CD4-positive, CD25-positive, alpha-beta regulatory T cell (primary cell): Measurements from ENCODE around the gene RAB27B. TPM values are rescaled to one million over a fixed set of nuclear protein-coding genes. Genes with fewer than 3 reads are reported as not detected.

ENCODE experiments used
- ATAC-seq, 2 donors: fragments of 150-1000 bp; cut with Tn5 transposase; one replicate each; pipeline ENCODE4 v1.10.0; 2021; ENCODE audit warnings: low read depth in 2 of 2, moderate number of reproducible peaks in 2 of 2, moderate library complexity in 1 of 2
- DNase-seq, 3 donors: peaks; one replicate each; pipeline versions ENCODE4 v3.0.0 to v3.0.0-alpha.2; 2012 to 2022; ENCODE audit warnings: mixed read lengths in 1 of 3
- H3K27ac ChIP-seq: one replicate; pipeline ENCODE4 v1.7.0; 2013; ENCODE audit warnings: mild to moderate bottlenecking, low read length; ENCODE audit not compliant: insufficient read depth, poor library complexity, severe bottlenecking
- H3K27me3 ChIP-seq: one replicate; pipeline ENCODE4 v1.7.0; 2013; ENCODE audit warnings: low read length; ENCODE audit not compliant: control insufficient read depth, insufficient read depth
- H3K36me3 ChIP-seq: one replicate; pipeline ENCODE4 v1.7.0; 2013; ENCODE audit warnings: mild to moderate bottlenecking, low read length, moderate library complexity; ENCODE audit not compliant: control insufficient read depth, insufficient read depth
- H3K4me1 ChIP-seq: 2 replicates; pipeline ENCODE4 v1.7.0; 2013; ENCODE audit warnings: mild to moderate bottlenecking, low read length; ENCODE audit not compliant: insufficient read depth, control insufficient read depth, poor library complexity, severe bottlenecking
- H3K4me3 ChIP-seq: one replicate; pipeline ENCODE4 v1.7.0; 2013; ENCODE audit warnings: low read depth, mild to moderate bottlenecking, low read length, moderate library complexity
- H3K9me3 ChIP-seq, 2 experiments: 1 replicate in 1 of 2; 2 replicates in 1 of 2; pipeline ENCODE4 v1.7.0; 2013; ENCODE audit warnings: low read length in 2 of 2, mild to moderate bottlenecking in 1 of 2, moderate library complexity in 1 of 2; ENCODE audit not compliant: control insufficient read depth in 2 of 2
- H3K27ac Mint-ChIP-seq, 3 donors: one replicate each; pipeline ENCODE4 v1.8.0; 2020 to 2022; ENCODE audit warnings: mild to moderate bottlenecking in 3 of 3, mixed read lengths in 3 of 3, moderate library complexity in 2 of 3
- H3K27me3 Mint-ChIP-seq: one replicate; pipeline ENCODE4 v1.8.0; 2022; ENCODE audit warnings: mild to moderate bottlenecking, mixed read lengths
- H3K36me3 Mint-ChIP-seq: one replicate; pipeline ENCODE4 v1.8.0; 2020; ENCODE audit warnings: mixed read lengths
- H3K4me1 Mint-ChIP-seq, 4 donors: one replicate each; pipeline ENCODE4 v1.8.0; 2020 to 2022; ENCODE audit warnings: mixed read lengths in 4 of 4, mild to moderate bottlenecking in 1 of 4
- H3K4me3 Mint-ChIP-seq, 4 donors: one replicate each; pipeline ENCODE4 v1.8.0; 2020 to 2022; ENCODE audit warnings: mild to moderate bottlenecking in 4 of 4, mixed read lengths in 4 of 4, moderate library complexity in 3 of 4
- H3K9me3 Mint-ChIP-seq, 7 donors: one replicate each; pipeline ENCODE4 v1.8.0; 2020 to 2022; ENCODE audit warnings: mixed read lengths in 7 of 7, mild to moderate bottlenecking in 3 of 7, moderate library complexity in 2 of 7
- polyA plus RNA-seq, 4 donors: library from polyadenylated mRNA; unstranded; fragments of 300-500 nt; fragmentation: Illumina TruSeq; gene quantifications; one replicate each; pipeline ENCODE4 v1.2.3, GENCODE V29; 2021
- total RNA-seq: library from RNA; stranded (reverse); gene quantifications from one replicate; pipeline ENCODE4 v1.2.3, GENCODE V29; 2022

The RAB27B gene
- total RNA-seq, result 8.5 TPM
- polyA plus RNA-seq, result under 1 TPM in 1 of 4 donors, not detected in 3; 0.22 TPM

- peak; percentile 70 to 71 for ATAC-seq
- no peaks in the 10 kb centered on the region for H3K36me3 ChIP-seq
- Mint-ChIP-seq H3K4me3 (peak within 1 kb of the TSS; percentile 9 to 72 (median 52)), H3K27ac (peak within 1 kb of the TSS in 1 of 3 donors; percentile 58), H3K27me3 (peaks cover 17% of the 10 kb centered on the region), H3K9me3 (peaks cover 0 to 8% (median 4%) of the 10 kb centered on the region in 7 donors), H3K4me1 (peaks cover 0 to 7% (median 2%) of the 10 kb centered on the region in 4 donors), H3K36me3 (no peaks in the 10 kb centered on the region)
- H3K4me3 ChIP-seq, result peak within 1 kb of the TSS; percentile 46
- no peaks in the 10 kb centered on the region for H3K4me1 ChIP-seq
- H3K9me3 ChIP-seq, result no peaks in the 10 kb centered on the region
- H3K27me3 ChIP-seq, result peaks cover 5% of the 10 kb centered on the region
- peak in 2 of 3 donors; percentile 2 to 38 for DNase-seq
- no peak within 1 kb of the TSS for H3K27ac ChIP-seq
Measured at GRCh38 chr18:54828281-54828881, at the start of gene RAB27B. TSS of gene RAB27B (plus strand) at chr18:54828477. CDS start at chr18:54877586, 49,109 bp downstream.

GRCh38 chr18:54780285-54780861, 47.9 kb upstream of the RAB27B start:
- H3K4me3 ChIP-seq, result no peak overlapping the region
- H3K27ac ChIP-seq, result no peak overlapping the region
- Mint-ChIP-seq H3K27me3 (no peaks in the 10 kb centered on the region), H3K9me3 (peaks cover 0 to 8% (median 2%) of the 10 kb centered on the region in 7 donors), H3K4me3 (no peak overlapping the region), H3K27ac (no peak overlapping the region), H3K4me1 (no peaks in the 10 kb centered on the region), H3K36me3 (no peaks in the 10 kb centered on the region)
- H3K4me1 ChIP-seq, result no peaks in the 10 kb centered on the region
- no peaks in the 10 kb centered on the region for H3K36me3 ChIP-seq
- H3K27me3 ChIP-seq, result no peaks in the 10 kb centered on the region
- ATAC-seq, result no peak
- no peaks in the 10 kb centered on the region for H3K9me3 ChIP-seq
- DNase-seq, result no peak

GRCh38 chr18:54780970-54781369, 47.3 kb upstream of the RAB27B start:
- Histone ChIP-seq H3K4me3 (no peak overlapping the region), H3K4me1 (no peaks in the 10 kb centered on the region), H3K36me3 (no peaks in the 10 kb centered on the region), H3K27ac (no peak overlapping the region), H3K27me3 (no peaks in the 10 kb centered on the region), H3K9me3 (no peaks in the 10 kb centered on the region)
- Mint-ChIP-seq H3K9me3 (peaks cover 0 to 8% (median 1%) of the 10 kb centered on the region in 7 donors), H3K27me3 (no peaks in the 10 kb centered on the region), H3K4me1 (no peaks in the 10 kb centered on the region), H3K27ac (no peak overlapping the region), H3K4me3 (no peak overlapping the region), H3K36me3 (no peaks in the 10 kb centered on the region)
- DNase-seq (no peak), ATAC-seq (no peak)

DNA sequence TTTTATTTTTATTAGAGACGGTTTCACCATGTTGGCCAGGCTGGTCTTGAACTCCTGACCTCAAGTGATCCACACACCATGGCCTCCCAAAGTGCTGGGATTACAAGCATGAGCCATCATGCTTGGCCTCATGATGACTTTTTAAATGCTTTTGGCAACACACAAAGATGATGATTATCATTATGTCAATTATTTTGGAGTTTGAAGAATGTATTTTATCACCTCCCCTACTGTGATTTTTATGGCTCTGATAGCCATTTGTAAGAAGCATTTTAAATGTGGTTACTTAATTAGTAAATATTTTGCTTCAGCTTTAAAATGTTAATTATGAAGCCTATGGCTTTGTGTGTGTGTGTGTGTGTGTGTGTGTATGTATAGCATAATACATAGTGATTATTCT, 45.1 kb upstream of the RAB27B start:
- no peak overlapping the region for H3K4me3 ChIP-seq
- DNase-seq (no peak), ATAC-seq (no peak)
- no peaks in the 10 kb centered on the region for H3K36me3 ChIP-seq
- H3K4me1 Mint-ChIP-seq, result no peaks in the 10 kb centered on the region
- no peaks in the 10 kb centered on the region for H3K9me3 ChIP-seq
- H3K27me3 Mint-ChIP-seq, result no peaks in the 10 kb centered on the region
- no peak overlapping the region for H3K27ac Mint-ChIP-seq
- no peak overlapping the region for H3K4me3 Mint-ChIP-seq
- no peaks in the 10 kb centered on the region for H3K27me3 ChIP-seq
- no peaks in the 10 kb centered on the region for H3K36me3 Mint-ChIP-seq
- H3K27ac ChIP-seq, result no peak overlapping the region
- H3K9me3 Mint-ChIP-seq, result peaks cover 0 to 7% (median 1%) of the 10 kb centered on the region in 7 donors
- no peaks in the 10 kb centered on the region for H3K4me1 ChIP-seq

DNA sequence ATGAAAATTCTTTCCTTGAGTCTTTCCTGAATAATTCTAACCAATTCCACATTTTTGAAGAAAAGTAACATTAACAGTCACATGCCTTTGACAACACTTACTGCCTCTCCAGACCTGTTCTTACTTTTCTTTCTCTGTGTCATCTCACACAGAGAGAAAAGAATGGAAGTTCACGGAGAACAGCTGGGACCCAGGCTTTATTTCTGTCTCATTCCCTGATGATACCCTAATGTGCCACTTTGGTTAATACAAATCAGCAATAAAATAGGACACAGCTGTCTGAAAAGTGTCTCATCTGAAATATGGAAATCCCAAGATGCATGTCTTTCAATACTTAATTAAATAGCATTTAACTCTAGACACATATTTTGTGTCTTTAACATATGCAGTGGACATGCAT, 42.1 kb upstream of the RAB27B start:
- no peak overlapping the region for H3K27ac Mint-ChIP-seq
- H3K27me3 Mint-ChIP-seq, result no peaks in the 10 kb centered on the region
- peaks cover 0 to 5% (median 0%) of the 10 kb centered on the region in 7 donors for H3K9me3 Mint-ChIP-seq
- no peaks in the 10 kb centered on the region for H3K36me3 ChIP-seq
- DNase-seq (no peak), ATAC-seq (no peak)
- H3K4me3 Mint-ChIP-seq, result no peak overlapping the region
- no peaks in the 10 kb centered on the region for H3K4me1 ChIP-seq
- no peaks in the 10 kb centered on the region for H3K9me3 ChIP-seq
- no peak overlapping the region for H3K4me3 ChIP-seq
- H3K27ac ChIP-seq, result no peak overlapping the region
- H3K27me3 ChIP-seq, result no peaks in the 10 kb centered on the region
- no peaks in the 10 kb centered on the region for H3K36me3 Mint-ChIP-seq
- no peaks in the 10 kb centered on the region for H3K4me1 Mint-ChIP-seq

DNA sequence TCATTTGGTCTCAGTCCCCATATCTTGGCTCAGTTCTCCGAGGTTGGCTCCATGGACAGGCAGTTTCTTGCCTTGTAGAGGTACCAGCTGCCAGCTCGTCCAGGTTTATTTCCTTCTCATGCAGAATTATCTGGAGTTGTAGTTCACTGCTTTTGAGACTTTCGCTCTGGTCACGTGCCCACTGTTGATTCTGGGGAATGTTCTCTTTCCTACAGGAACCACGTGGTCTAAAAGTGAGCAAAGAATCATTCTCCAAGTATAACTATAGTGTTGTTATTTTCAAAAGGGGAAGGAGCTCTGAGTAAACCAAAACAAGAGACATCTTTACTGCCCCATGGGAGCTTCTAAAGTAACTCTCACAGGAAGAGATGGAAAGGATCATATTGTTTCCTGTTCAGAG, 41.2 kb upstream of the RAB27B start:
- Mint-ChIP-seq H3K9me3 (peaks cover 0 to 5% (median 0%) of the 10 kb centered on the region in 7 donors), H3K4me1 (no peaks in the 10 kb centered on the region), H3K36me3 (no peaks in the 10 kb centered on the region), H3K27ac (no peak overlapping the region), H3K4me3 (no peak overlapping the region), H3K27me3 (no peaks in the 10 kb centered on the region)
- no peaks in the 10 kb centered on the region for H3K9me3 ChIP-seq
- DNase-seq (no peak), ATAC-seq (no peak)
- no peak overlapping the region for H3K27ac ChIP-seq
- no peak overlapping the region for H3K4me3 ChIP-seq
- H3K36me3 ChIP-seq, result no peaks in the 10 kb centered on the region
- H3K27me3 ChIP-seq, result no peaks in the 10 kb centered on the region
- no peaks in the 10 kb centered on the region for H3K4me1 ChIP-seq

DNA sequence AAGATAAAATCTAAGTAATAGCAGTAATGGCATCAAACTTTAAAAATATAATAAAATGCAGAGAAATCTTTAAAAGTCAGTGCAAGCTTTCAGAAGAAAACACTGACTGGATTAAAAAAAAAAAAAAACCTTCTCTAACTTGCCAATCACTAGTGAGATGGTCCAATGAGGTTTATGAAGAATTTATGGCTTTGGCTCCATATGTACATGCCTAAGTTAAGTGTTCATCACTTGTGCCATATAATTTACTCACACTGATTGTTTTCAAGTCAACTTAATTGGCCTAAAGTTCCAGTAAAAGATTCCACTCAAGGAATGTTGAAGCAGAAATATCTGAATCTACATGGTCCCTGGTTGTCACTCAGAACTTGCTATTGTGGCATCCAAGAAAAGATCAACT, 40.7 kb upstream of the RAB27B start:
- Mint-ChIP-seq H3K9me3 (peaks cover 0 to 5% (median 0%) of the 10 kb centered on the region in 7 donors), H3K4me1 (no peaks in the 10 kb centered on the region), H3K4me3 (no peak overlapping the region), H3K36me3 (no peaks in the 10 kb centered on the region), H3K27me3 (no peaks in the 10 kb centered on the region), H3K27ac (no peak overlapping the region)
- Histone ChIP-seq H3K27me3 (no peaks in the 10 kb centered on the region), H3K4me1 (no peaks in the 10 kb centered on the region), H3K36me3 (no peaks in the 10 kb centered on the region), H3K9me3 (no peaks in the 10 kb centered on the region), H3K27ac (no peak overlapping the region), H3K4me3 (no peak overlapping the region)
- DNase-seq (no peak), ATAC-seq (no peak)

DNA sequence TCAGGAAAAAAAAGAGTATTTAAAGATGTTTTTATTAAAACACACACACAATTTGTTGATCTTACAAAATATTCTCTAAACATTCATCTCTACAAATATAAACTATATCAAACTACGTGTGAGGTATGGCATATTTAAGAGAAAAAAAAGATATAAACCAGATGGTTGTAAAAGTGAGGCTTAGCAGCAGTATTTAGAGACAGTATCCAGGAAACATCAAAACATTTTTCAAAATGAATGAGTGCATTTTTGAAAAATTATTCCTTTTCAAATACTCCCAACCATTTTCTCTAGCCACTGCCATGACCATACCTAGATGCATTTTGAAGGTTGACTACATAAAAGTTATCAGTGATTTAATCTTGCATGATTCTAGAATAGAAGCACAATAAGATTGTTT, 38.2 kb upstream of the RAB27B start:
- H3K4me3 Mint-ChIP-seq, result no peak overlapping the region
- DNase-seq, result no peak
- no peaks in the 10 kb centered on the region for H3K4me1 Mint-ChIP-seq
- no peaks in the 10 kb centered on the region for H3K36me3 Mint-ChIP-seq
- H3K4me1 ChIP-seq, result no peaks in the 10 kb centered on the region
- H3K27me3 ChIP-seq, result no peaks in the 10 kb centered on the region
- H3K4me3 ChIP-seq, result no peak overlapping the region
- no peaks in the 10 kb centered on the region for H3K36me3 ChIP-seq
- no peak for ATAC-seq
- no peak overlapping the region for H3K27ac ChIP-seq
- no peaks in the 10 kb centered on the region for H3K27me3 Mint-ChIP-seq
- peaks cover 0 to 3% (median 0%) of the 10 kb centered on the region in 7 donors for H3K9me3 Mint-ChIP-seq
- H3K9me3 ChIP-seq, result no peaks in the 10 kb centered on the region
- H3K27ac Mint-ChIP-seq, result no peak overlapping the region
